IMR-90 (cell line): ENCODE measurements around the gene KRTDAP. TPM values are rescaled to one million over a fixed set of nuclear protein-coding genes. Genes with fewer than 3 reads are reported as not detected.

Source experiments
- ATAC-seq: fragments of 200-7000 bp; cut with Tn5 transposase; 2 replicates; pipeline ENCODE4 v1.9.1; 2020; ENCODE audit warnings: low read depth, mild to moderate bottlenecking, moderate library complexity
- BruUV-seq: library from RNA; stranded (reverse); fragments of 400-500 nt; replicated peaks from 2 replicates; lab custom pipeline; 2021; lab: Mats Ljungman, UMichigan
- CTCF ChIA-PET: fragments of 300-600 bp; formaldehyde crosslinking; extraction: SDS; loops from one replicate; lab custom pipeline; 2021; ENCODE audit warnings: antibody characterized with exemption; lab: Yijun Ruan, JAX
- POLR2A ChIA-PET: fragments of 300-600 bp; sonication (Branson Sonifier 250); formaldehyde crosslinking; loops from one replicate; lab custom pipeline; 2022; ENCODE audit warnings: antibody characterized with exemption; ENCODE audit not compliant: unreplicated experiment; lab: Charles Lee
- DNase-seq: peaks from one replicate; pipeline ENCODE4 v3.0.0; 2013
- H2AFZ ChIP-seq: replicated peaks from 2 replicates; pipeline ENCODE3; 2013; ENCODE audit warnings: low read length, mild to moderate bottlenecking; ENCODE audit not compliant: poor library complexity
- H2AK5ac ChIP-seq: 2 replicates; pipeline ENCODE4 v1.6.1; 2013; ENCODE audit warnings: low read depth, low read length, inconsistent platforms
- H2AK9ac ChIP-seq: replicated peaks from 2 replicates; pipeline ENCODE3; 2013; ENCODE audit warnings: mild to moderate bottlenecking, low read depth, low read length, moderate library complexity; ENCODE audit not compliant: poor library complexity
- H2BK120ac ChIP-seq: 2 replicates; pipeline ENCODE4 v1.6.1; 2013; ENCODE audit warnings: low read depth, low read length, inconsistent platforms
- H2BK15ac ChIP-seq: 3 replicates; pipeline ENCODE4 v1.6.1; 2013; ENCODE audit warnings: low read depth, low read length, inconsistent platforms
- H2BK20ac ChIP-seq: 2 replicates; pipeline ENCODE4 v1.6.1; 2013; ENCODE audit warnings: low read depth, mild to moderate bottlenecking, inconsistent platforms, low read length, moderate library complexity
- H2BK5ac ChIP-seq: 2 replicates; pipeline ENCODE4 v1.6.1; 2013; ENCODE audit warnings: mild to moderate bottlenecking, low read depth, low read length, inconsistent platforms; ENCODE audit not compliant: poor library complexity, severe bottlenecking
- H3K14ac ChIP-seq: replicated peaks from 2 replicates; pipeline ENCODE4 v1.6.1; 2013; ENCODE audit warnings: low read depth, low read length, inconsistent platforms
- H3K18ac ChIP-seq: 2 replicates; pipeline ENCODE4 v1.6.1; 2013; ENCODE audit warnings: low read depth, low read length, control low read depth
- H3K23ac ChIP-seq: 2 replicates; pipeline ENCODE4 v1.6.1; 2013; ENCODE audit warnings: low read depth, low read length, inconsistent platforms
- H3K27ac ChIP-seq: 2 replicates; pipeline ENCODE4 v1.5.1; 2013; ENCODE audit warnings: mild to moderate bottlenecking, control low read depth, low read length; ENCODE audit not compliant: insufficient read depth
- H3K27me3 ChIP-seq: 2 replicates; pipeline ENCODE4 v1.6.1; 2013; ENCODE audit warnings: low read length; ENCODE audit not compliant: control insufficient read depth, insufficient read depth
- H3K36me3 ChIP-seq: 2 replicates; pipeline ENCODE4 v1.6.1; 2013; ENCODE audit warnings: low read length, mixed read lengths; ENCODE audit not compliant: control insufficient read depth, insufficient read depth
- H3K4ac ChIP-seq: 2 replicates; pipeline ENCODE4 v1.6.1; 2013; ENCODE audit warnings: low read depth, low read length, inconsistent platforms
- H3K4me1 ChIP-seq: 2 replicates; pipeline ENCODE4 v1.6.1; 2013; ENCODE audit warnings: low read length, mixed read lengths; ENCODE audit not compliant: control insufficient read depth, insufficient read depth
- H3K4me2 ChIP-seq: 2 replicates; pipeline ENCODE4 v1.6.1; 2013; ENCODE audit warnings: low read depth, mild to moderate bottlenecking, control low read depth, low read length, moderate library complexity
- H3K4me3 ChIP-seq: 2 replicates; pipeline ENCODE4 v1.5.1; 2013; ENCODE audit warnings: low read depth, mild to moderate bottlenecking, control low read depth, low read length, moderate library complexity; ENCODE audit not compliant: insufficient read depth
- H3K56ac ChIP-seq: 2 replicates; pipeline ENCODE4 v1.6.1; 2013; ENCODE audit warnings: low read length, inconsistent platforms; ENCODE audit not compliant: insufficient read depth; ENCODE audit errors: extremely low read depth
- H3K79me1 ChIP-seq, 2 experiments: 2 replicates each; pipeline ENCODE4 v1.6.1; 2013; ENCODE audit warnings: low read length in 2 of 2, inconsistent platforms in 1 of 2, low read depth in 1 of 2
- H3K9ac ChIP-seq: 2 replicates; pipeline ENCODE4 v1.6.1; 2013; ENCODE audit warnings: low read depth, low read length, control low read depth
- H3K9me1 ChIP-seq: 2 replicates; pipeline ENCODE4 v1.6.1; 2013; ENCODE audit warnings: low read length, inconsistent platforms; ENCODE audit not compliant: insufficient read depth
- H3K9me3 ChIP-seq: 2 replicates; pipeline ENCODE4 v1.6.1; 2013; ENCODE audit warnings: low read length; ENCODE audit not compliant: control insufficient read depth, insufficient read depth
- H4K20me1 ChIP-seq: 2 replicates; pipeline ENCODE4 v1.6.1; 2013; ENCODE audit warnings: low read length, inconsistent platforms; ENCODE audit not compliant: insufficient read depth
- H4K5ac ChIP-seq: 2 replicates; pipeline ENCODE4 v1.6.1; 2013; ENCODE audit warnings: mild to moderate bottlenecking, low read depth, low read length, control low read depth
- H4K8ac ChIP-seq, 2 experiments: 2 replicates each; pipeline ENCODE4 v1.6.1; 2013; ENCODE audit warnings: low read depth in 2 of 2, low read length in 2 of 2, control low read depth in 1 of 2, inconsistent platforms in 1 of 2
- H4K91ac ChIP-seq: 2 replicates; pipeline ENCODE4 v1.6.1; 2013; ENCODE audit warnings: low read depth, low read length, inconsistent platforms; ENCODE audit not compliant: insufficient read depth
- BHLHE40 ChIP-seq: fragments of 150-350 bp; IDR thresholded peaks from 2 replicates; pipeline ENCODE4 v1.6.1; 2016; ENCODE audit warnings: mild to moderate bottlenecking, low read depth, low read length
- CEBPB ChIP-seq: IDR thresholded peaks from 2 replicates; pipeline ENCODE4 v1.6.1; 2012; ENCODE audit warnings: low read depth, low read length, improper control_type of control experiment
- CHD1 ChIP-seq: IDR thresholded peaks from 2 replicates; pipeline ENCODE4 v1.6.1; 2012; ENCODE audit warnings: low read depth, low read length, improper control_type of control experiment
- FOS ChIP-seq: fragments of 150-350 bp; IDR thresholded peaks from 2 replicates; pipeline ENCODE4 v1.6.1; 2016; ENCODE audit warnings: low read depth, low read length
- MAFK ChIP-seq: IDR thresholded peaks from 2 replicates; pipeline ENCODE4 v1.6.1; 2012; ENCODE audit warnings: low read depth, low read length, improper control_type of control experiment
- MAZ ChIP-seq: IDR thresholded peaks from 2 replicates; pipeline ENCODE4 v1.6.1; 2012; ENCODE audit warnings: low read depth, mild to moderate bottlenecking, low read length, improper control_type of control experiment, moderate library complexity, borderline replicate concordance
- MXI1 ChIP-seq: IDR thresholded peaks from 2 replicates; pipeline ENCODE4 v1.6.1; 2012; ENCODE audit warnings: low read depth, mild to moderate bottlenecking, low read length, moderate library complexity, borderline replicate concordance
- NFE2L2 ChIP-seq: fragments of 150-350 bp; IDR thresholded peaks from 2 replicates; pipeline ENCODE4 v1.6.1; 2016; ENCODE audit warnings: low read depth, mild to moderate bottlenecking, low read length
- POLR2A ChIP-seq: IDR thresholded peaks from 2 replicates; pipeline ENCODE4 v1.6.1; 2012; ENCODE audit warnings: mild to moderate bottlenecking, low read depth, low read length
- RAD21 ChIP-seq: IDR thresholded peaks from 2 replicates; pipeline ENCODE4 v1.6.1; 2012; ENCODE audit warnings: low read length, improper control_type of control experiment
- RCOR1 ChIP-seq: IDR thresholded peaks from 2 replicates; pipeline ENCODE4 v1.6.1; 2012; ENCODE audit warnings: mild to moderate bottlenecking, low read length, improper control_type of control experiment; ENCODE audit not compliant: insufficient replicate concordance
- RFX5 ChIP-seq: IDR thresholded peaks from 2 replicates; pipeline ENCODE4 v1.8.0; 2012; ENCODE audit warnings: low read depth, mild to moderate bottlenecking, low read length, moderate library complexity
- SMC3 ChIP-seq: fragments of 150-350 bp; IDR thresholded peaks from 2 replicates; pipeline ENCODE4 v1.6.1; 2016; ENCODE audit warnings: low read depth, mild to moderate bottlenecking, antibody characterized with exemption, low read length, moderate library complexity
- WGBS, 2 experiments: methylation state at CpG; one replicate each; pipeline versions ENCODE4 v1.1.5 to v1.1.7; 2013; ENCODE audit warnings: missing lambda C conversion rate in 2 of 2; ENCODE audit not compliant: insufficient read length in 1 of 2; ENCODE audit errors: extremely low coverage in 2 of 2; 5-methylcytosine and 5-hydroxymethylcytosine counted together
- dilution Hi-C: fragments of 300-500 bp; cut with HindIII; formaldehyde crosslinking; loops from one replicate; pipeline ENCODE4 v1.14.3; 2018; ENCODE audit warnings: low sequenced_read_pairs; ENCODE audit not compliant: unreplicated experiment
- in situ Hi-C: fragments of 300-500 bp; cut with MboI; formaldehyde crosslinking; loops from 3 replicates; pipeline ENCODE4 v1.14.3; 2019; ENCODE audit warnings: low sequenced_read_pairs, inconsistent platforms, mixed read lengths
- intact Hi-C: fragments of 100-400 bp; cut with micrococcal nuclease; formaldehyde crosslinking; loops from 2 replicates; pipeline ENCODE4 v1.10.0; 2022
- polyA plus RNA-seq, 3 experiments: library from polyadenylated mRNA; depleted of rRNA; stranded (reverse); fragments of >200 nt; gene quantifications; 2 replicates each; pipeline ENCODE4 v1.2.3, GENCODE V29; 2012; ENCODE audit warnings: low replicate concordance in 1 of 3
- total RNA-seq: library from RNA; depleted of rRNA; stranded (reverse); fragments of >200 nt; gene quantifications from 2 replicates; pipeline ENCODE4 v1.2.3, GENCODE V29; 2012
- TF ChIP-seq, protein P1 (sequence below): conservative IDR thresholded peaks from 2 replicates; pipeline ENCODE4 v1.5.1; 2012; ENCODE audit warnings: mild to moderate bottlenecking, low read depth, low read length, improper control_type of control experiment
- TF ChIP-seq, protein P2 (sequence below): fragments of 150-350 bp; IDR thresholded peaks from 2 replicates; pipeline ENCODE4 v1.6.1; 2017; ENCODE audit warnings: mild to moderate bottlenecking, antibody characterized with exemption, low read length, low read depth
- TF ChIP-seq, protein P3 (sequence below): fragments of 150-350 bp; IDR thresholded peaks from 2 replicates; pipeline ENCODE4 v1.6.1; 2016; ENCODE audit warnings: low read depth, mild to moderate bottlenecking, low read length, moderate library complexity, borderline replicate concordance

The KRTDAP gene
- total and polyA plus RNA-seq, 2 of the 4 experiments (the other 2 are of a cell fraction) = not detected

DNA sequence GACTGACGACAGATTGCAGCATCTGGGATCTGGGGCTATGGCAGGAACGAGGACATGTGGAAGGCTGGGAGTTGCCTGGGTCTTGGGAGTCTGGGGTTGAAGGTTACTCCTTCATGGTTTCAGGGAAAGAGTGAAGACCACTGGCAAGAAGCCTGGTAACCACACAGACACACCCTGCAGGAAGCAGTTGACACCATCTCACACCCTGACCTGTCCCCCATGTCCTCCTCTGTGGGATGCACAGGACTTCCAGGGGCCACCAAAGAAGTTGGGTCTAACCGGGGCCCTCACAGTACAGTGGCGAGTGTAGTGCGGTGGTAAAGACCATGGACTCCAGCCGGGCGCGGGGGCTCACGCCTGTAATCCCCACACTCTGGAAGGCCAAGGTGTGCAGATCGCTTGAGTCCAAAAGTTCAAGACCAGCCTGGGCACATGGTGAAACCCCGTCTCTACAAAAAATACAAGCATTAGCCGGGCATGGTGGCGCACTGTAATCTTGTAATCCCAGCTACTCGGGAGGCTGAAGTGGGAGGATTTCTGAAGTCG, 52.8 kb downstream of the KRTDAP start:
- H4K20me1 ChIP-seq = no peaks in the 10 kb centered on the region
- no peak overlapping the region for H3K23ac ChIP-seq
- no peaks in the 10 kb centered on the region for H3K9me3 ChIP-seq
- dilution Hi-C loops = no loop called here
- H3K18ac ChIP-seq = no peak overlapping the region
- no peak overlapping the region for H3K9ac ChIP-seq
- no peak for ATAC-seq
- no peak overlapping the region for H3K27ac ChIP-seq
- no peak overlapping the region for H2AK5ac ChIP-seq
- no peak overlapping the region for H4K8ac ChIP-seq
- no peak overlapping the region for H2BK15ac ChIP-seq
- intact Hi-C loops = no loop called here
- in situ Hi-C loops = no loop called here
- ChIA-PET CTCF (no interaction called here), POLR2A (interaction anchor here (0.8 kb wide), 1 partner anchor 75 kb away, joined by 4 read pairs; no protein-coding TSS in a partner anchor)
- H3K14ac ChIP-seq = no peak overlapping the region
- no peak for DNase-seq
- no peaks in the 10 kb centered on the region for H3K9me1 ChIP-seq
- H3K4ac ChIP-seq = no peak overlapping the region
- WGBS, 2 experiments = 94% methylated on average over 8 of the region's 15 CpGs; no CpG with 5 or more reads in 1 of the 2 experiments
- no peak overlapping the region for H4K5ac ChIP-seq
- H2AFZ ChIP-seq = no peak overlapping the region
- H2BK20ac ChIP-seq = no peak overlapping the region
- H2AK9ac ChIP-seq = no peak overlapping the region
- H3K4me3 ChIP-seq = no peak overlapping the region
- H3K36me3 ChIP-seq = no peaks in the 10 kb centered on the region
- H3K4me2 ChIP-seq = no peak overlapping the region
- no TSS peak for BruUV-seq
- TF ChIP-seq, protein P1, sequence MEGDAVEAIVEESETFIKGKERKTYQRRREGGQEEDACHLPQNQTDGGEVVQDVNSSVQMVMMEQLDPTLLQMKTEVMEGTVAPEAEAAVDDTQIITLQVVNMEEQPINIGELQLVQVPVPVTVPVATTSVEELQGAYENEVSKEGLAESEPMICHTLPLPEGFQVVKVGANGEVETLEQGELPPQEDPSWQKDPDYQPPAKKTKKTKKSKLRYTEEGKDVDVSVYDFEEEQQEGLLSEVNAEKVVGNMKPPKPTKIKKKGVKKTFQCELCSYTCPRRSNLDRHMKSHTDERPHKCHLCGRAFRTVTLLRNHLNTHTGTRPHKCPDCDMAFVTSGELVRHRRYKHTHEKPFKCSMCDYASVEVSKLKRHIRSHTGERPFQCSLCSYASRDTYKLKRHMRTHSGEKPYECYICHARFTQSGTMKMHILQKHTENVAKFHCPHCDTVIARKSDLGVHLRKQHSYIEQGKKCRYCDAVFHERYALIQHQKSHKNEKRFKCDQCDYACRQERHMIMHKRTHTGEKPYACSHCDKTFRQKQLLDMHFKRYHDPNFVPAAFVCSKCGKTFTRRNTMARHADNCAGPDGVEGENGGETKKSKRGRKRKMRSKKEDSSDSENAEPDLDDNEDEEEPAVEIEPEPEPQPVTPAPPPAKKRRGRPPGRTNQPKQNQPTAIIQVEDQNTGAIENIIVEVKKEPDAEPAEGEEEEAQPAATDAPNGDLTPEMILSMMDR = no peak
- TF ChIP-seq SMC3 = no peak
- TF ChIP-seq MXI1 = no peak
- no peak for TF ChIP-seq POLR2A
- TF ChIP-seq CEBPB = no peak
- no peak for TF ChIP-seq MAZ
- TF ChIP-seq MAFK = no peak
- no peak for TF ChIP-seq CHD1
- TF ChIP-seq, protein P2, sequence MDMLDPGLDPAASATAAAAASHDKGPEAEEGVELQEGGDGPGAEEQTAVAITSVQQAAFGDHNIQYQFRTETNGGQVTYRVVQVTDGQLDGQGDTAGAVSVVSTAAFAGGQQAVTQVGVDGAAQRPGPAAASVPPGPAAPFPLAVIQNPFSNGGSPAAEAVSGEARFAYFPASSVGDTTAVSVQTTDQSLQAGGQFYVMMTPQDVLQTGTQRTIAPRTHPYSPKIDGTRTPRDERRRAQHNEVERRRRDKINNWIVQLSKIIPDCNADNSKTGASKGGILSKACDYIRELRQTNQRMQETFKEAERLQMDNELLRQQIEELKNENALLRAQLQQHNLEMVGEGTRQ = no peak
- no peak for TF ChIP-seq RAD21
- no peak for TF ChIP-seq RFX5
- TF ChIP-seq RCOR1 = no peak
- no peak for TF ChIP-seq NFE2L2
- TF ChIP-seq, protein P3, sequence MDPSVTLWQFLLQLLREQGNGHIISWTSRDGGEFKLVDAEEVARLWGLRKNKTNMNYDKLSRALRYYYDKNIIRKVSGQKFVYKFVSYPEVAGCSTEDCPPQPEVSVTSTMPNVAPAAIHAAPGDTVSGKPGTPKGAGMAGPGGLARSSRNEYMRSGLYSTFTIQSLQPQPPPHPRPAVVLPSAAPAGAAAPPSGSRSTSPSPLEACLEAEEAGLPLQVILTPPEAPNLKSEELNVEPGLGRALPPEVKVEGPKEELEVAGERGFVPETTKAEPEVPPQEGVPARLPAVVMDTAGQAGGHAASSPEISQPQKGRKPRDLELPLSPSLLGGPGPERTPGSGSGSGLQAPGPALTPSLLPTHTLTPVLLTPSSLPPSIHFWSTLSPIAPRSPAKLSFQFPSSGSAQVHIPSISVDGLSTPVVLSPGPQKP = no peak
- no peak for TF ChIP-seq FOS
- TF ChIP-seq BHLHE40 = no peak
- no peak overlapping the region for H4K91ac ChIP-seq
- peaks cover 11% of the 10 kb centered on the region for H3K27me3 ChIP-seq
- no peak overlapping the region for H3K56ac ChIP-seq
- no peak overlapping the region for H2BK5ac ChIP-seq
- H3K4me1 ChIP-seq = peaks cover 2% of the 10 kb centered on the region
- H3K79me1 ChIP-seq = no peaks in the 10 kb centered on the region
- H2BK120ac ChIP-seq = no peak overlapping the region
